ENCODE measurements around the gene MSI2.

The MSI2 gene

GRCh38 chr17:57349541-57350247 is 93.4 kb downstream of the MSI2 start:
- no peak for DNase-seq

- no peak for DNase-seq
Observed at GRCh38 chr17:57350266-57350665, 93.9 kb downstream of the MSI2 start.

GRCh38 chr17:57352665-57353175 is 96.4 kb downstream of the MSI2 start:
- no peak for DNase-seq

GRCh38 chr17:57354673-57355072 is 98.3 kb downstream of the MSI2 start:
- DNase-seq: no peak

- no peak for DNase-seq
Observed at GRCh38 chr17:57355090-57355859, 99.0 kb downstream of the MSI2 start.

GRCh38 chr17:57356153-57356718 is 99.9 kb downstream of the MSI2 start:
- no peak for DNase-seq

- DNase-seq: no peak
Observed at GRCh38 chr17:57356719-57357391, 100.5 kb downstream of the MSI2 start.

- no peak for DNase-seq
Observed at GRCh38 chr17:57357392-57357784, 101.1 kb downstream of the MSI2 start.

- no peak for DNase-seq
Observed at GRCh38 chr17:57357830-57358430, 101.6 kb downstream of the MSI2 start.

- DNase-seq: no peak
Observed at GRCh38 chr17:57360266-57360665, 103.9 kb downstream of the MSI2 start.

GRCh38 chr17:57362797-57363556 is 106.7 kb downstream of the MSI2 start:
- DNase-seq: no peak

- no peak for DNase-seq
Observed at GRCh38 chr17:57363580-57363979, 107.3 kb downstream of the MSI2 start.

- DNase-seq: no peak
Observed at GRCh38 chr17:57363998-57364643, 107.8 kb downstream of the MSI2 start.

GRCh38 chr17:57365420-57365819 is 109.1 kb downstream of the MSI2 start:
- no peak for DNase-seq

GRCh38 chr17:57366177-57366557 is 109.8 kb downstream of the MSI2 start:
- no peak for DNase-seq

GRCh38 chr17:57366558-57367351 is 110.4 kb downstream of the MSI2 start:
- no peak for DNase-seq

GRCh38 chr17:57368637-57369336 is 112.5 kb downstream of the MSI2 start:
- DNase-seq: no peak

GRCh38 chr17:57369509-57369945 is 113.2 kb downstream of the MSI2 start:
- DNase-seq: no peak

- no peak for DNase-seq
Observed at GRCh38 chr17:57370037-57370581, 113.8 kb downstream of the MSI2 start.

GRCh38 chr17:57370619-57371018 is 114.3 kb downstream of the MSI2 start:
- no peak for DNase-seq

Measured in CD4-positive, alpha-beta T cell treated with Interleukin-6 for 4 hours (primary cell).